Heart left ventricle (tissue), 16 donors: ENCODE results near the gene CLPTM1. TPM values are rescaled to one million over a fixed set of nuclear protein-coding genes. Genes with fewer than 3 reads are reported as not detected.

Experiments
- ATAC-seq, 4 donors: fragments of 200-7000 bp; cut with Tn5 transposase; one replicate each; pipeline ENCODE4 v1.9.1; 2020 to 2022; ENCODE audit warnings: moderate library complexity in 4 of 4, mild to moderate bottlenecking in 3 of 4, moderate number of reproducible peaks in 1 of 4
- DNase-seq, 5 donors: peaks; one replicate each; pipeline ENCODE4 v3.0.0-alpha.2; 2020
- H3K27ac ChIP-seq, 12 donors: fragments of 200-600 bp; sonication (generic) in 4 of 12; one replicate each; pipeline versions ENCODE4 v1.5.0 to v1.8.0; 2016 to 2022; ENCODE audit warnings: mild to moderate bottlenecking in 2 of 12
- H3K27me3 ChIP-seq, 9 donors: fragments of 200-600 bp; sonication (generic) in 2 of 9; one replicate each; pipeline versions ENCODE4 v1.5.1 to v1.8.0; 2016 to 2022; ENCODE audit warnings: mild to moderate bottlenecking in 3 of 9
- H3K36me3 ChIP-seq, 9 donors: fragments of 200-600 bp; sonication (generic) in 2 of 9; one replicate each; pipeline versions ENCODE4 v1.5.0 to v1.8.0; 2018 to 2022; ENCODE audit warnings: mild to moderate bottlenecking in 2 of 9
- H3K4me1 ChIP-seq, 12 donors: fragments of 200-600 bp; sonication (generic) in 4 of 12; one replicate each; pipeline versions ENCODE4 v1.5.0 to v1.8.0; 2016 to 2022; ENCODE audit warnings: mild to moderate bottlenecking in 3 of 12
- H3K4me3 ChIP-seq, 12 donors: fragments of 200-600 bp; sonication (generic) in 4 of 12; one replicate each; pipeline versions ENCODE4 v1.5.0 to v1.8.0; 2017 to 2022; ENCODE audit warnings: mild to moderate bottlenecking in 9 of 12, moderate library complexity in 4 of 12
- H3K9me3 ChIP-seq, 12 donors: fragments of 200-600 bp; sonication (generic) in 4 of 12; one replicate each; pipeline versions ENCODE4 v1.5.0 to v1.8.0; 2016 to 2022; ENCODE audit warnings: mild to moderate bottlenecking in 1 of 12
- POLR2A ChIP-seq, 2 donors: fragments of 450-650 bp; IDR thresholded peaks; one replicate each; pipeline ENCODE4 v1.6.1; 2017; ENCODE audit warnings: antibody characterized with exemption in 2 of 2, mild to moderate bottlenecking in 2 of 2, moderate library complexity in 2 of 2
- WGBS, 4 donors: extraction: QIAGEN DNeasy Blood & Tissue Kit in 2 of 4; methylation state at CpG; one replicate each; pipeline versions ENCODE4 v1.1.5 to v1.1.7; 2013 to 2018; 5-methylcytosine and 5-hydroxymethylcytosine counted together
- intact Hi-C, 10 donors: fragments of 100-400 bp; cut with DNase I; formaldehyde crosslinking; loops; one replicate each; pipeline versions ENCODE4 v1.11.1 to v1.14.2; 2022
- polyA plus RNA-seq, 2 donors: library from polyadenylated mRNA; stranded (reverse); fragments of 200-250 nt; gene quantifications; one replicate each; pipeline ENCODE4 v1.2.3, GENCODE V29; 2013
- total RNA-seq, 9 donors: library from RNA; depleted of rRNA in 2 of 9; stranded (reverse); fragments of >200 nt in 2 of 9; fragmentation: NEBNext Ultra II Directional in 3 of 9; extraction: Animal tissue kit (Norgen Biotek cat#: 25700) in 3 of 9; gene quantifications; one replicate each; pipeline versions ENCODE4 v1.1.0 to v1.2.4, GENCODE V29; 2016 to 2023
- TF ChIP-seq, protein P1 (sequence below), 12 donors: fragments of 200-600 bp; sonication (generic) in 4 of 12; IDR thresholded peaks; one replicate each; pipeline versions ENCODE4 v1.5.0 to v1.8.0; 2018 to 2022; ENCODE audit warnings: antibody characterized with exemption in 12 of 12, mild to moderate bottlenecking in 5 of 12
- donor health status: ischemic (EF 13 %, LVEDD 7.1; RV severe dilation, severe dysfunction).
- donor health status: healthy with polysubstance abuse.
- donor health status: DM: no; HTN: yes; CAD: no.
- donor health status: DM: no; HTN: no; CAD: no.
- donor health status: ischemic (EF 25% LVEDD 6.9; RV normal size, moderate dysfunction).
- donor health status: ischemic (EF 25% LVEDD 5.7; RV mildly dilated, moderate dysfunction).
- donor health status: healthy.
- donor health status: DM: yes; HTN: yes; CAD: no.
- donor health status: ischemic (EF 35%, LVEDD 5.7; RV mildly dilated, moderate dysfunction).
- donor health status: nonischemic (EF 11% LVEDD 7.7; RV severe dilation, severe dysfunction).
- donor health status: DM: yes; HTN: yes; CAD: no.
- donor health status: PGD.
- donor health status: ischemic (EF 29% LVEDD 5.4; RV normal size, mild dysfunction).
- donor health status: nonischemic (EF 23%, LVEDD 6.1; RV moderate dilation, normal function).

CLPTM1 gene
- total and polyA plus RNA-seq, 11 donors: 89.2 to 120 (median 96.0) TPM

DNA sequence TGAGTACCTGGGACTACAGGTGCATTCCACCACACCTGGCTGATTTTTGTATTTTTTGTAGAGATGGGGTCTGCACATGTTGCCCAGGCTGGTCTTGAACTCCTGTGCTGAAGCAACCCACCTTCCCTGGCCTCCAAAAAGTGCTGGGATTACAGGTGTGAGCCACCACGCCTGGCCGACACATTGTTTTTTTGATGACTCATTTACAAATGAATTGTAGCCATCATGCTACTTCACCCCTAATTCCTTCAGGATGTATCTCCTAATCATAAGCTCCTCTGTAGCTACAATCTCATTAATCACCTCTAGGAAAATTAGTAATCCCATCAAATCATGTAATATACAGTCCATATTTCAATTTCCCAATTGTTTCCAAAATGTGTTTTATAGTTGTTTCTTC lies 64.0 kb downstream of the CLPTM1 start:
- peaks cover 0 to 9% (median 0%) of the 10 kb centered on the region in 12 donors for H3K4me1 ChIP-seq
- 90 to 96% (median 94%) methylated on average over 2 of the region's 2 CpGs for WGBS, 4 donors
- DNase-seq (no peak), ATAC-seq (no peak)
- no peaks in the 10 kb centered on the region for H3K9me3 ChIP-seq
- intact Hi-C loops: loop anchor here in 2 of 10 donors (5.0 to 10.0 kb wide), 3 partner anchors 108 to 316 kb away; no protein-coding TSS in a partner anchor
- H3K27ac ChIP-seq: no peak overlapping the region
- TF ChIP-seq, protein P1, sequence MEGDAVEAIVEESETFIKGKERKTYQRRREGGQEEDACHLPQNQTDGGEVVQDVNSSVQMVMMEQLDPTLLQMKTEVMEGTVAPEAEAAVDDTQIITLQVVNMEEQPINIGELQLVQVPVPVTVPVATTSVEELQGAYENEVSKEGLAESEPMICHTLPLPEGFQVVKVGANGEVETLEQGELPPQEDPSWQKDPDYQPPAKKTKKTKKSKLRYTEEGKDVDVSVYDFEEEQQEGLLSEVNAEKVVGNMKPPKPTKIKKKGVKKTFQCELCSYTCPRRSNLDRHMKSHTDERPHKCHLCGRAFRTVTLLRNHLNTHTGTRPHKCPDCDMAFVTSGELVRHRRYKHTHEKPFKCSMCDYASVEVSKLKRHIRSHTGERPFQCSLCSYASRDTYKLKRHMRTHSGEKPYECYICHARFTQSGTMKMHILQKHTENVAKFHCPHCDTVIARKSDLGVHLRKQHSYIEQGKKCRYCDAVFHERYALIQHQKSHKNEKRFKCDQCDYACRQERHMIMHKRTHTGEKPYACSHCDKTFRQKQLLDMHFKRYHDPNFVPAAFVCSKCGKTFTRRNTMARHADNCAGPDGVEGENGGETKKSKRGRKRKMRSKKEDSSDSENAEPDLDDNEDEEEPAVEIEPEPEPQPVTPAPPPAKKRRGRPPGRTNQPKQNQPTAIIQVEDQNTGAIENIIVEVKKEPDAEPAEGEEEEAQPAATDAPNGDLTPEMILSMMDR (IDR thresholded peaks at IDR 0.05): no peak
- no peak for TF ChIP-seq POLR2A (IDR thresholded peaks at IDR 0.05)
- H3K36me3 ChIP-seq: peaks cover 0 to 73% (median 19%) of the 10 kb centered on the region in 9 donors
- no peaks in the 10 kb centered on the region for H3K27me3 ChIP-seq
- no peak overlapping the region for H3K4me3 ChIP-seq

- Histone ChIP-seq H3K4me3 (no peak overlapping the region), H3K36me3 (peaks cover 0 to 70% (median 12%) of the 10 kb centered on the region in 9 donors), H3K27ac (no peak overlapping the region), H3K4me1 (peaks cover 0 to 9% (median 0%) of the 10 kb centered on the region in 12 donors), H3K9me3 (no peaks in the 10 kb centered on the region), H3K27me3 (no peaks in the 10 kb centered on the region)
- no peak for ATAC-seq
- DNase-seq: no peak
- intact Hi-C loops: no loop called here
- WGBS, 4 donors: 89 to 90% (median 89%) methylated on average over 3 of the region's 3 CpGs
- TF ChIP-seq POLR2A (IDR thresholded peaks at IDR 0.05): no peak
- TF ChIP-seq, protein P1 (IDR thresholded peaks at IDR 0.05): no peak
These were observed 64.9 kb downstream of the CLPTM1 start for GRCh38 chr19:45020071-45020470.

GRCh38 chr19:45021971-45022370 lies 66.8 kb downstream of the CLPTM1 start:
- TF ChIP-seq POLR2A (IDR thresholded peaks at IDR 0.05): no peak
- TF ChIP-seq, protein P1 (IDR thresholded peaks at IDR 0.05): no peak
- WGBS, 4 donors: 72 to 93% (median 89%) methylated on average over 5 to 14 of the region's 14 CpGs
- Histone ChIP-seq H3K27me3 (no peaks in the 10 kb centered on the region), H3K4me3 (no peak overlapping the region), H3K27ac (no peak overlapping the region), H3K9me3 (no peaks in the 10 kb centered on the region), H3K36me3 (peaks cover 0 to 65% (median 14%) of the 10 kb centered on the region in 9 donors), H3K4me1 (peaks cover 0 to 4% (median 0%) of the 10 kb centered on the region in 12 donors)
- DNase-seq (no peak), ATAC-seq (no peak)
- intact Hi-C loops: no loop called here

GRCh38 chr19:45023048-45023447 lies 67.9 kb downstream of the CLPTM1 start:
- Histone ChIP-seq H3K4me3 (no peak overlapping the region), H3K36me3 (peaks cover 0 to 70% (median 17%) of the 10 kb centered on the region in 9 donors), H3K27ac (no peak overlapping the region), H3K27me3 (no peaks in the 10 kb centered on the region), H3K9me3 (no peaks in the 10 kb centered on the region), H3K4me1 (no peaks in the 10 kb centered on the region)
- 86 to 95% (median 88%) methylated on average over 4 of the region's 4 CpGs for WGBS, 4 donors
- intact Hi-C loops: no loop called here
- ATAC-seq (no peak), DNase-seq (no peak)
- TF ChIP-seq, protein P1 (IDR thresholded peaks at IDR 0.05): no peak
- TF ChIP-seq POLR2A (IDR thresholded peaks at IDR 0.05): no peak
